Hippocampal formation (tissue), 2 donors: Measurements from ENCODE around the gene EDN2.

Experiments used
- DNase-seq, 2 donors: peaks; one replicate each; lab custom pipeline; 2025; lab: John Stamatoyannopoulos, UW

Gene EDN2

DNA sequence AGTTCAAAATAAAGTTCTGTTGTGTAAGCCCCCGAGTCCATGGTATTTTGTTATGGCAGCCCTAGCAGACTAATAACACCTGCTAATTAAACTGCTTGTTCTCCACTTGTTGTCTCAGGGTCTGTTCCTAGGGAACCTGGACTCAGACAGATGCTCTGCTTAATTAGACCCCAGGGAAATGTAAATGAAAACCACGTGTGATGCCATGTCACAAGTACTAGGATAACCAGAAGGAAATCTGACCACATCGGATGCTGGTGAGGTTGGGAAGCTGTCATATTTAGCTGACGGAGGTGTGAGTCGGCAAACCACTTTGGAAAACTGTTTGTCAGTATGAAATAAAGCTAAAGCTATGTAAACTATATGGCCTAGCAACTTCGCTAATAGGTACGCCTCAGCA is 19.6 kb downstream of the EDN2 start:
- no peak for DNase-seq

DNA sequence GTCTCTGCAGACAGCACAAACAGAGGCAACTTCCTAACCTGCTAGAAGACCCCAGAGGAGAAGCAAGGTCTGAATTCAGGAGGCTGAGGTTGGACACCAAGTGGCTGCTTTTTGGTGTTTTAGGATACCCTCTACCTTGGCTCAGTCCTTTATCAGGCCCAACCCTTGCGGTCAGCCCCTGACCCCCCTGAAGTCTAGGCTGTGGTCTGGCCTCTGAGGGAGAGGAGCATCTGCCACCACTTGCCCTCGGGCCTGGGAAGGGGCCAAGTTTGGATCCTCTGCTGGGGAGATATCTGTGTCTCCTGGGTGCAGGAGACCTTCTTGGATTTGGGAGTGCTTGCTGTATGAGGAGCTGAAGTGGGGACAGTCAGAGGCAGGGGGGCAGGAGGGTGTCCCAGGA is 21.0 kb downstream of the EDN2 start:
- DNase-seq = no peak

DNA sequence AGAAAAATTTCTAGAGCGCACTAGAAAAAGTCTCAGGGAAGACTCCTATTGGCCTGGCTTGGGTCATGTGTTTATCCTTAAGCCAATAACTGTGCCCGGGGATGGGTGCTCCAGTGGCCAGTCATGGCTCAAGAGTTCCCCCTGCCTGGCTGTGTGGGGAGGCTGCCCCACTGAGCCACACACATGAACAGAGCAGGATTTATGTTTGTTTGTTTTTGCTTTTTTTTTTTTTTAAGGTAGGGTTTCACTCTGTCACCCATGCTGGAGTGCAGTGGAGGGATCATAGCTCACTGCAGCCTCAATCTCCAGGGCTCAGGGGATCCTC is 21.8 kb downstream of the EDN2 start:
- no peak for DNase-seq

DNA sequence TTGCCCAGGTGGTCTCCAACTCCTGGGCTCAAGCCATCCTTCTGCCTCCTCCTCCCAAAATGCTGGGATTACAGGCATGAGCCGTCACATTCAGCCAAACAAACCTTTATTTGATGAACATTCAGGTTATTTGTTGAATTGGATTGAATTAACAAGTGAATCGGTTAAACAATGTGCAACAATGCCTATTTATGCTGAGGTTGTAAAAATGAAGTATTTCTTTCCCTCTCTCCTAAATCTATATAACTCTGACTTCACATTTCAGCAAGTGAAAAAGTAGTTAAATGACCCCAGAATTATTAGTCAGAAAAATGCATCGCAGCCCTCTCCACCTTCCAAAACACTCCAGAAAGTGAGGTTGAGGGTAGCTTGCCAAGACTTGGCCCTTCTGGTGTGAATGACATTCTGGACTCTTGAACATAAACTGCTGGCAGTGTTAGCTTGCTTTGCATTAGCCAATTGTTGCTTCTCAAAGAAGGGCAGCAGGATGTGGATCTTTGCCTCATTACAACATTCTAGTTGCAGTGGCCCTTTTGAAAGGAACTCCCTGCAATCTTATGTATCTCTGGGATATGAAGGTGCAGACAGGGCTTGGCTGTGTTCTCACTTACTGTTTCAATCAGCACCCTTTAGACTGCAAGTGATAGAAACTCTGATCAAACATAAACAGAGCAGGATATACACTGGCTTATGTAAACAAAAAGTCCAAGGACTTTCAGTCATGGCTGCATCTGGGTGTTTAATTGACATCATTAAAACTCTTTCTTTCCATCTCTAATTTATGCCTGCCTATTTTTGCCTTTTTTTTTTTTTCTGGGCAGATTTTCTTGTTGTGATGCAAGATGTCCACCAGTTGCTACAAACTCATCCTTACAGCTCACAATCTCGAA is 22.4 kb downstream of the EDN2 start:
- DNase-seq = no peak

DNA sequence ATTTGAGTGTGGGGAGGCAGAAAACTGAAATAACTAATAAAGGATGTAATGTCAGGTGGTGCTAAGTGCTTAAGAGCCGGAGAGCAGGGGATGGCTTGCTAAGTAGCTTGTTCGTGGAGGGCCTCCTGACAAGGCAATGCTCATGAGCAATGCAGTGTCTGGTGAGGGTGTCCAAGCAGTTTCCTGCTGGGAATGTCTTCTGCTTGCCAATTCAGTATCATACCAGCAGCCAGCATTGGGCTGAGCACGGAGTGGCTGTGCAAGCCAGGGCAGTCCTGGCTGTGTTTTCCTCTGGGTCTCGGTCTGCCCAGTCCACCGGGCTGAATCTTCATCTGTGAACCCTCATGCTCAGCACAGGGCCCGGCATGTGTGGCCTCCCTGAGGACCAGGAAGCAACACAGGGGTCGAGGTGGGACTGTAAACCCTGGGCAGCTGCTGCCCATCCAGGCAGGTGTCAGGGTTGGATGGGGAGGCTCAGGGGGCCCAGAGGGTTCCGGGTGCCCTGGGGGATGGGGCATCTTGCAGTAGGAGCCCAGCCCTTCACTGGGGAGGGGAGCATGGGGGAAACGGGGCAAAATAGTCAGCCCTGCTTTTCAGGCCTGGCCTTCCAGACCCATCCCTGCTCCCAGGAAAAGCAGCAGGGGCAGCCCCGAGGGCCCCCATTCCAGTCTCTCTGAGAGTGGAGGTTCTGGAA is 27.5 kb downstream of the EDN2 start:
- no peak for DNase-seq

DNA sequence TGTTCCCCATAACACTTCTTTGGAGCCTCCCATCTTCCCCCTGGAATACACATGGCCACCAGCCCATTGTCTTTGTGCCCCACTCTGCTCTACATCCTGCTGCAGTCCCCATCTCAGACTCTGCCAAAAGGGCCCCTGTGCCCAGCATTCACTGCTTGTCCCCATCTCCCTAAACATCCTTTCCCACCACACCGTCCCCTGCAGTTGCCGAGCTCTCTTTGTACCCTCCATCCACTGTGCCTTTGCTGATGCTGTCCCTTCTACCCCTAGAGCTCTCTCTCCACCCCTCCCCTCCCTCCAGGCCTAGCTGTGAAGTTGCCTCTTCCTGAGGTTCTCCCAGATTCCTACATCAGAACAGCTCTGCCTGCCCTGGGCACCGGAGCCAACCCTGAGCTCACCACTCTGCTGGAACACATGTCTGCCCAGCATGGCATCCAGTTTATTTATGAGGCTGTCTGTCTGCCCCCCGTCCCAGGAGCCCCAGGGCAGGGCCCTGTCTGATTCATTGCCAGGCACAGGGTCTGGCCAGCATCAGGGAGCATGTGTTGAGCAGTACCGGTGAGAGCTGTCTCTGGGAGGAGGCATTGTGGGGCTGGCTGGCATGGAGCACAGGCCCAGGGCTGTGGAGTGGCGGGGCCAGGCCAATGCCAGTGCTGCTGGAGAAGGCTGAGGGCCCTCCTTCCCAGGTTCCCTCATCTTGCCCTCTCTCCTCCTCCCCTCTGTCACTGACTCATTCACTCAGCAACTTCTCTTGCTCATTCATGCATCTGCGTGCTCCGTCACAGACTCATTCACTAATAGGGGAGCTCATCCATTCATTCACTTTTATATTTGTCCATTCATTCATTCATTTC is 28.8 kb downstream of the EDN2 start:
- peak in 1 of 2 donors; percentile 38 for DNase-seq

DNA sequence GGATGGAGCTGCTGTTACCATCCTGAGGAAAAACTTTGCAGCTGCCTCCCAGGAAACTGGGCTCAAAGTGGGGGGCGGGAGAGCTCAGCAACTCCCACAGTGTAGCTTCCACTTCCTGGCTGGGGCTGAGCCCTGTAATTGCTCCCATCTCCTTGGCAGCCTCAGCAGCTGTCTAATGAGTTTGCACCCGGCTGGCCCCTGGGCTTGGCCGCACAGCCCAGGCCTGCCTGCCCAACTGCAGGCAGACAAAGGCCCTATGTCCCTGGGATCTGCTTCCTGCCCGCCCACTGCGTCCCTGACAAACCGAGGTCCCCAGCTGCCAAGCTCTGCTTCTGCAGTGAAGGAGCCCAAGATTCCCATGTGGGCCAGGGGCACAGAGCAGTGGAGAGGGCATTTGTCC is 30.1 kb downstream of the EDN2 start:
- peak; percentile 86 to 88 for DNase-seq

DNA sequence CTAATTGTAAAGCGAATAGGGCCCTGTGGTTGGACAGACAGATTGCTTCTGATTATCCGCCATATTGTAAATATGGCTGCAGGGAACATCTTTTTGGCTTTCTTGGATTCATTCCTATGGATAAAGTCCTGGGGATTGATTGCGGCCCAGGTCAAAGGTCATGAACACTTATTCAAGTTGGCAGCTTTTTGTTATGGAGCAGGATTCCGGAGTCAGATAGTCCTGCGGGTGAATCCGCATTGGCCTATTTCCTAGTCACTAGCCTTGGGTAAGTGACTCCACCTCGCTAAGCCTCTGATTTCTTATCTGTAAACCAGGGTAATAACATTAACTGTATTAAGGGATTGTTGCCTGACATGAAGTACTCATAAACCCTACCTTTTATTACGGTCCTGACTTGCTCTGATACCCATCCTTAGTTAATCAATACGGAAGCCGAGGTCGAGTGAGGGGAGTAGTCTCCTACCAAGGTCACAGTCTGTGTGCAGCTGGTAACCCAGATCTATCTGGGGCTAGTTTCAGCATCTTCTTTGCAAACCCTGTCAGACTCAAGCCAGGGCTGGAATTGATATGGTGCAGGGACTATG is 31.7 kb downstream of the EDN2 start:
- DNase-seq = no peak

DNA sequence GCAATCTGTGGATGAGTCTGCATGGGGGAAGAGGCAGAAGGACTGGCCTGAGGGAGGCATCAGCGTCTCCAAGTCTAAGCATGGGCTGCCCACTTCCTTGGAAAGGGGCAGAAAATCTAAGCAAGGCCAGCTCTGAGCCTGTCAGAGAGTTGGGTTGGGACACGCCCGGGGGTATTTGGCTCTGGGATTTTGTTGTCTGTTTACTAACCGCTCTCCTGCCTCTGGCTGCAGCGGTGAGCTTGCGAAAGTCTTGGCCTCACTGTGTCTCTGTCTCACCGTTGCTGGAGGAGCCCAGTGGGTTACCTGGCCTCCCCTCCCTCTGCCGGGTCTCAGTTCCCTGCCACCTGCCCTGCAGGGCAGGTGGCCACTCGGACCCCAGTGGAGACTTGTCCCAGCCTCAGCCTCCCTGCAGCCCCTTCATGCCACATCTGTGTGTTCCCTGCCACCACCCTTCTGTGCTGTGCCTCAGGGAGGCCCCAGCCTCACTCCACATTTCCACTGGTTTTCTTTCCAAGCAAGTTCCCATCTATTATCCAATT is 33.7 kb downstream of the EDN2 start:
- DNase-seq = no peak

DNA sequence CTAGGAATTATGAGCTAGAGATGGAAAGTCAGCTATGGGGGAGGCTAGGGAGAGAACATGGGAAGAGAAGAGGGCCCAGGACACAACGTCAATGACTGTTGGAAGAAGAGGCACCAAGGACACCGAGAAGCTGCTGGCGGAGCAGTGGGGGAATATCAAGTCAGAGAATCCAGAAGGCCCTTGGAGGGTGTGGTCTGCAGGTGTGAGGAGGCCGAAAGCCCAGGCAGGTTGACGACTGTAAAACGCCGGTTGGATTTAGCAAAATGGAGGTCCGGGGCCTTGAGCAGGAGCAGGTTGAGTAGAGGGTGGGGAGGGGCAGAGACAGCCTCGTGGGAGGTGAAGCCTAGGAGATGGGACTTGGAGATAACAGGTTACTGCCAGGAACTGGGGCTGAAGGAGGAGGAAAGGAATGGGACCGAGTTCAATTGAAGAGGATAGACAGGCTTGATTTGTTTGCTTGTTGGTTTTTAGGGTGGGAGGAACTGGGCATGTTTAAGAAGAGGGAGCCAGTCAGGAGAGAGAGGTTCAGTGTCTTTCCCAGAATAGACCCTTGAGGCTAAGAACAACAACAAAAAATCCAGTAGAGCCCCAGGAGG is 35.1 kb downstream of the EDN2 start:
- DNase-seq = no peak

DNA sequence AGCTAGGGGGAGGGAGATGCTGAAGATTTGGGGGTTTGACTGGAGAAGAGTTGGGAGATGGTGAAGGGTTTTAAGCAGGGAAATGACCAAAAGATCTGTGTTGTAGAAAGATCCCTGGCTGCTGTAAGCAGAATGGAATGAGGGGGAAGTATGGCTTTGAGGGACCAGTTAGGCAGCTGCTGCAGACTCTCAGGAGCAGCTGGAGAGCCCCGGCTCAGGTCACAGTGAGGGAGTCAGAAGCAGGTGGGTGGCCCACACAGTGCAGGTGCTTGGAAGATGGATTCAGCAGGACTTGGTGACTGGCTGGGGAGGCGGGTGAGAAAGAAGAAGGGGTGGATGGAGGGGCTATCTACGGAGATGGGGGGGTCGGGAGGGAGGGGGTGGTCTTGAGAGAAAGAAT is 35.7 kb downstream of the EDN2 start:
- no peak for DNase-seq

DNA sequence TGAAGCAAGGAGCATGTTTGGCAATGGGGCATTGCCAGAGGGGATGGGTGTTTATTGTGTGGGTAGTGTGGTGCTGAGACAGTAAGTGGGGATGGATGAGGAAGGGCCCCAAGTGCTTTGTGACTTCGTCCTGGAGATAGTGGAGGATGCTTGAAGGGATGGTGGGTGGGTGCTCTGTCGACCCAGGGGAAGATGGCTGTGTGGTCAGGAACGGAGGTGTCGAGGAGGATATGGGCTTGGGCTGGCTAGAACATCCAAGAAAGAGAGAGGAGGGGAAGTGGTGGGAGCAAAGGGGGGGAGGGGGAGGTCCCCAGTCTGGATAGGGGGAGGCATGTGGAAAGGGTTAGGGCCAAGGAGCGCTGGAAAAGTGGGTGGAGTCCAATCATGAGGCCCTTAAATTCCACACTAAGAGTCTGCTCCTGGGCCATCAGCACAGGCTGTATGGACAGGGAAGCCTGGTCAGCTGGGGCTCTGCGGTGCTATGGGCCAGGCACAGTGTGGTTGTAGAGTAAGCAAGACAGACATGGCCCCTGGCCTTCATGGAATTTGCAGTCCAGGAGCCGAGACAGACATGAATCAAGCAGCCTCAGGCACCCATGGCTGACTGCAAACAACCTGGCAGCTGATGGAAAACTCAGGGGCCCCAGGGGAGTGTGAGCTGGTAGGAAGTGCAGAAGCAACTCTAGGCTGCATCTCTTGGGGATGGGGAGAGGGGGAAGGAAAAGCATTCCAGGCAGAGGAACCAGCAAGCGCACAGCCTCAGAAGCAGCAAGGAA is 36.3 kb downstream of the EDN2 start:
- DNase-seq = no peak

DNA sequence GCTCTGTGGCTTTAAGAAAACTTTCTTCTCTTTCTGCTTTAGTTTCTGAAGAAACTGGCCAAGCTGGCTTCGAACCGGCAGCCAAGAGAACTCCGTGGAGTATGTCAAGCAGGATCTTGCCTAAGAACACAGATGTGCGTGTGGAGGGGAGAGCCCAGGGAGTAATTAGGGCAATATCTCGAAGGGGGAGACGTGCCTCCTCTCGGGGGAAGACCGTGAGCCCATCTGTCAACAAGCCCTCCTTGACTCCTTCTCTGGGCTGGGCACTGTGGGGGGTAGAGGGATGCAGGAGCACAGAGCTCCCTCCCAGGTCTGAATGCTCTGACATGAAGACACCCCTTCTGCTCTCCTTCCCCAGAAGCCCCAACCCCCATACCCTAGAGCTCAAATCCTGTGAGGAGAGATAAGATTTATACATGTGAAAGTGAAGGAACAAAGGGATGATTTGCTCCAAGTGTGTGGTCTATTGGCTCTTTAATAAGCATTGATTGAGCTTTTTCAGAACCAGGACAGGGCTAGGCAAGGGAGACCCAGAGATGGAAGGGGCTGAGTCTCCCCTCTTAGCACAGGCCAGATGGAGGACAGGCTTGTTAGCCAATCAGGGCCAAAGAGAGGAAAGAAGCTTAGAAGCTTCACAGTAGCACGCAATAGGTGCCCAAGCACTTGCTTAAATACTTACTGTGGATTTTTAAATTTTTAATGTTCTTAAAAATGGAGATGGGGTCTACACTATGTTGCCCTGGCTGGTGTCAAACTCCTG is 37.5 kb downstream of the EDN2 start:
- no peak for DNase-seq

DNA sequence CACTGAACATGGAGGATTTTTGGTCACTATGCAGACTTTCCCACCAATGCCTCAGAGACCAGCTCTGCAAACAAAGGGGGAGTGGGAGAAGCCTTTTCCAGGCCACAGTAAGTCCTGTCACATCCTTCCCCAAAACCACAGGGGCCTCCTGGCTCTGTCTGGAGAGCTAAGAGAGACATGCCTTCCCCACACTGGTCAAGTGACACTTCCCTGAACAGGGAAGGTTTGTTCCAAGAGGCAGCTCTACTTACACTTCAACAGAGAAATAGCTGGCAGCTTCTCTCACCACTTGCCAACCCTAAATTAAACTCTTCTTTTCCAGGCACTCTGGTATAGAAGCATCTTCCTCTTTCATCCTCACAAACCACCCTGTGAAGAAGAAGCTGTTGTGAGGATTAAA is 39.7 kb downstream of the EDN2 start:
- no peak for DNase-seq

DNA sequence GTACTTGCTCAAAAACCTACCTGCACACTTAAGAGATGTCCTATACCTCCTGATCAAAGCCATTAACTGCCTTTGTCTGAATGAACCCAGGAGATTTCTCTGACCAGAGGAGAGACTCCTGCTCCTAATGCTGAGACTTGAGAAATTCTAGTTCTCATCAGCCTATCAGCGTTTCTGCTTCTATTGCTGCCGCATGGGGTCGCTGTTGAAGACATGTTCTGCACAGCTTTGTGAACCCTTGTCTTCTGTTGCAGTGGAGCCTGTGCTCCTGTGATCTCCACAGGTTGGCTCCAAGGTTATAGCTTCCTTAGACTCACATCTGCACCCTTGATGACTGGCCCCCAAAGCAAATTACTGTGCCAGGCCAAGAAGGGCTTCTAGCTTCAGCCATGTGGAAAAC is 40.2 kb downstream of the EDN2 start:
- no peak for DNase-seq

DNA sequence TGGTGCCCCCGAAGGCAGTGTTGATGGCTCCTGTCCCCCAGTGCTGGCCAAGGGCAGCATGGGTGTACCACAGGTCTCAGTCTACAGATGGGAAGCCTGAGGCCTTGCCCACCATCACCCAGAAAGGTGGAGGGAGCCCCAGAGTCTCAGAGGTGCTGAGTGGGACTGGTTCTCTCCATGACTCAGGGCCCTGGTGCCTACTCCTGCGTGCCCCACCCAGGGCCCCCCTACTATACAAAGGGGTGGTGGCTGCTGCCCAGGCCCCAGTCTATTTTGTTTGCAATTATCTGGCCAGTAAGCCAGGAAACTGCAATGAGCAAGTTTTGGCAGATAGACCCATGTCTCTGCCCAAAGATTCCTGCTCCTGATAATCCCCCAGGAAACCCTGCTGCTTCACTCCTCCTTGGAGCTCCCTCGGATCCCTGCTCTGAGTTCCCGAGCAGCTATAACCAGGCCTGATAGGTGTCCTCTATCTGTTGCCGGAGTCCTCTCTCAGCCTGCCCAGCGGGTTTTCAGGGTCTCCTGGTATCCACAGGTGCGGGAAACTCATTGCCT is 41.7 kb downstream of the EDN2 start:
- no peak for DNase-seq

DNA sequence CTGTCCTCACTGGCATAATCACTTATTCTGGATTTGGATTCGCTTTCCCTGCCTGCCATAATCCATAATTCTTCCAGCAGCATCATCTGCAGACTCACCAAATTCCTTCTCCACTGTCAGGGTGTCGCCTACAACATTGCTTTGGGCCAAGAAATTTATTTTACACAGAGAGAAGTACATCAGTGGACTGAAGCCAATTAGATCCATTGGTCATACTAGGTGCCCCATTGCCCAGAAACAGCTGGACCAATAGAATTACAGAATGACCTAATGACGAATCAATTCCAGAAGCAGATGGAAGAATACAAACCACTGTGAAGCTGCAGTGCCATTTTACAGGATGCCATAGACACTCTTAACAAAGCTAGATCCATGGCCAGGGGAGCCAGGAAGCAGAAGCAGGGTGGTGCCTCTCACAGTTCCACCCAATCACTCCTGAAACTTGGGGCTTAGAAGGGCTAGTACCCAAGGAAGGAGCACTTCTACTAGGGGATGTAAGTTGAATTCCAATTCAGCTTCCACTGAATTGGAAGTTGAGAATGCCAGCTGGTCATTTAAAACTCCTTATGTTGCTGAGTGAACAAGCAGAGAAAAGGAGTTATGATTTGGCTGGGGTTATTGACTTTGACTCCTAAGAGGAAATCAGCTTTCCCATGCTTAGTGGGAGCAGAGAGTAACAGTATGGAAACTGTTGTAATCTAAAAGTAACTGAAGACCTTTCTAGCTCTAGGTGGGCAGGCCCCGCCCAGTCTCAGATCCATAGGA is 44.0 kb downstream of the EDN2 start:
- DNase-seq = no peak

DNA sequence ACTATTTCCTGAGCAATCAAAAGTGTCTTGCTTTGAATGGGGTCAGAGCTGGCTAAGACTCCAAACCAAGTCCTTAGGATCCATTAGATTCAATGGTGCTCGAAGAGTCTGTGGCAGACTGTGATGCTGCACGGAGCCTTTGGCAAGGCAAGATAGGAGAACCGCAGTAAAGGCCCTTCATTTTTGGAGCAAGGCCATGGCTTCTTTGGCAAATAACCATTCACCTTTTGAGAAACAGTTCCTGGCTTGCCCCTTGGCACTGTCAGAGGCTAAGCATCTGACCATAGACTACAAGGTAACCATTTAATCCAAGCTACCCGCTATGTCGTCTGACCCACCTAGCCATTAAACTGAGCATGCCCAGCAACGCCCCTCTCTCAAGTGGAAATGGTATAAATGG is 45.2 kb downstream of the EDN2 start:
- DNase-seq = no peak

DNA sequence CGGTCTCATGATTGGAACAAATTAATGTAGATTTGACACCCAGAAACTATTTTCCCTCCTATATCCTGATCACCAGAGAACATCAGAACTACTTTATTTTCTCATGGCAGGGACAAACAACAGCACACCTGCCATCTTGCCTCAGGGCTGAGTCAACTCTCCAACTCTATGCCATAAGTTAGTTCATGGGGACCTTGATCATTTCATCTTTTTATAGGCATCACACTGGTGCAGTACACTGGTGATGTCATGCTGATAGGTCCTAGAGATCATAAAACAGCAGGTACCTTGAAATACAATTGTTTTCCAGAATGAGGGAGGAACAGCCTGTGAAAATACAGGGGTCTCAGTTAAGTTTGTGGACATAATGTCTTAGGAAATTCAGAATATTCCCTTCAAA is 45.8 kb downstream of the EDN2 start:
- DNase-seq = no peak
